GM12875 (cell line): ENCODE data around the gene MEAK7.

Experiments used
- H3K4me3 ChIP-seq: one replicate; pipeline ENCODE4 v1.5.1; 2011; ENCODE audit warnings: low read depth, low read length, control low read depth
- TF ChIP-seq, protein P1 (sequence below): IDR thresholded peaks from 2 replicates; pipeline ENCODE4 v1.5.1; 2011; ENCODE audit warnings: low read depth, mild to moderate bottlenecking, control low read depth, inconsistent platforms, low read length, moderate library complexity, borderline replicate concordance; ENCODE audit not compliant: insufficient read depth

The MEAK7 gene

DNA sequence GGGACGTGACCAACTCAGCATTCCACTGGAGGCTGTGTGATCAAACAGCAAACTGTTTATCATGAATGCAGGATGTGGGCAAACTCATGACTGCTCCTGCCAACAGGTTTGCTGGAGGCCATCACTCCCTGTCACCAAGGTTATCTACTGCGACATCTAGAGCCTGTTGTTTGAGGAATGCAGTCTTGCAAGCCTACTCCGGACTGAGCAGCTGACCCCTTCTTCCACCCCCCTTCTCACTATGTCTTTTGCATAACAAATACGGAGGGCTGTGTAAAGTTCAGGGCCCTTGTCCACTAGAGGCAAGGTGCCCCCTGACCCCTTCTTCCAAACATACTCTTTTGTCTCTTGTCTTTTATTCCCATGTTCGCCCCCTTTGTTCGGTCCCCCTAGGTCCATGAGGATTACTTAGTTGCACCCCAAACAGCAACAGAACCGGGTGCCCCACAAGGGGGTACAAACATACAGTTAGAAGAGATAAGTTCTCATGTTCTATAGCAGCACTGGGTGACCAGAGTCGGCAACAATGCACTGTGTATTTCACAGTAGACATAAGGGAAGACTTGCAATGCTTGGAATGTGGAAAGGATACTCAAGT, 28.7 kb downstream of the MEAK7 start:
- no peak overlapping the region for H3K4me3 ChIP-seq
- TF ChIP-seq, protein P1, sequence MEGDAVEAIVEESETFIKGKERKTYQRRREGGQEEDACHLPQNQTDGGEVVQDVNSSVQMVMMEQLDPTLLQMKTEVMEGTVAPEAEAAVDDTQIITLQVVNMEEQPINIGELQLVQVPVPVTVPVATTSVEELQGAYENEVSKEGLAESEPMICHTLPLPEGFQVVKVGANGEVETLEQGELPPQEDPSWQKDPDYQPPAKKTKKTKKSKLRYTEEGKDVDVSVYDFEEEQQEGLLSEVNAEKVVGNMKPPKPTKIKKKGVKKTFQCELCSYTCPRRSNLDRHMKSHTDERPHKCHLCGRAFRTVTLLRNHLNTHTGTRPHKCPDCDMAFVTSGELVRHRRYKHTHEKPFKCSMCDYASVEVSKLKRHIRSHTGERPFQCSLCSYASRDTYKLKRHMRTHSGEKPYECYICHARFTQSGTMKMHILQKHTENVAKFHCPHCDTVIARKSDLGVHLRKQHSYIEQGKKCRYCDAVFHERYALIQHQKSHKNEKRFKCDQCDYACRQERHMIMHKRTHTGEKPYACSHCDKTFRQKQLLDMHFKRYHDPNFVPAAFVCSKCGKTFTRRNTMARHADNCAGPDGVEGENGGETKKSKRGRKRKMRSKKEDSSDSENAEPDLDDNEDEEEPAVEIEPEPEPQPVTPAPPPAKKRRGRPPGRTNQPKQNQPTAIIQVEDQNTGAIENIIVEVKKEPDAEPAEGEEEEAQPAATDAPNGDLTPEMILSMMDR = no peak

DNA sequence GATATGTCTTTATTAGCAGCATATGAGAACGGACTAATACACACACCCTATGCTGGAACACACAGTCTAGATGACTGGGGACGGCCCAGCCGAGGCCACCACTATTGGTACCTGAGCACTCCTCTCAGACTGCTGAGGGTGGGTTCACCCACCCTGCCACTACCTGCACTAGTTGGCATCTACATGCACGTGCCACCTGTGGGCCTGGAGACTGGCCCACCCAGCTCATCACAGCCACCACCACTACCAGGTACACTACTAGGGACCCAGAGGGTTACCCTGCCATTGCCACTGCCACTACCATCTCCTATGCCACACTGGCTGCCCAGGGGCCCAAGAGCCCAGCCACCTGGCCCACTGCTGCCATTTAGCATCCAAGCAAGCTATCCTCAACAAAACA, 32.5 kb downstream of the MEAK7 start:
- no peak overlapping the region for H3K4me3 ChIP-seq
- TF ChIP-seq, protein P1 = no peak

DNA sequence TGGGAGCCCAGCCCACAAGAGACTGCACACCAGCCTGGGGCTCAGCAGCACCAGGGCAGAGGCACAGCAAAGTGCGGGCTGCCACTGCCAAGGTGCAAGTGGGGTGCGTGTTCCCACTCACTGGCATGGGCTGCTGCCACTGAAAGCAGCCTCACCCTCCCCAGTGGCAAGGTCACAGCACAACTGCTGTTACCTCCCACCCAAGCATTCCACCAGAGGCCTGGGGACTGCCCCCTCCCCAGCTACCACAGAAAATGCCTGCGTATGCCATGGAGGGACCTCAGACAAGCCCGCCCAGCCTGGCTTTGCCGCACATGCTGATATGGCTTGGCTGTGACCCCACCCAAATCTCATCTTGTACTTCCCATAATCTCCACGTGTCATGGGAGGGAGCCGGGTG, 33.1 kb downstream of the MEAK7 start:
- no peak overlapping the region for H3K4me3 ChIP-seq
- TF ChIP-seq, protein P1 = no peak

DNA sequence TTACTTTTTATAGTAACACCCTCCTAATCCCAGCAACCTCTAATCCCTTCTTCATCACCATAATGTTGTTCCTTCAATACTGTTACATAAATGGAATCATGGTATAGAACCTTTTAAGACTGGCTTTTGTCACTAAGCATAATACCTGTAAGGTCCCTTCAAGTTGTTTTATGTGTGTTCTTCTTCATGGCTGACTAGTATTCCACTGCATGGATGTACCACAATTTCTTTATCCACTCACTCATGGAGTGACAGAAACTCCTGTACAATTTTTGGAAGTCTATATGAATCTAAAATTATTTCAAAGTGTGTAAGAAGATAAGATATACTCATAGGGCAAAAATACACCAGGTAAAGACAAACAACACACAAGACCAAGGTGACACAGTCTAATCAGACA, 36.8 kb downstream of the MEAK7 start:
- no peak overlapping the region for H3K4me3 ChIP-seq
- TF ChIP-seq, protein P1 = no peak

DNA sequence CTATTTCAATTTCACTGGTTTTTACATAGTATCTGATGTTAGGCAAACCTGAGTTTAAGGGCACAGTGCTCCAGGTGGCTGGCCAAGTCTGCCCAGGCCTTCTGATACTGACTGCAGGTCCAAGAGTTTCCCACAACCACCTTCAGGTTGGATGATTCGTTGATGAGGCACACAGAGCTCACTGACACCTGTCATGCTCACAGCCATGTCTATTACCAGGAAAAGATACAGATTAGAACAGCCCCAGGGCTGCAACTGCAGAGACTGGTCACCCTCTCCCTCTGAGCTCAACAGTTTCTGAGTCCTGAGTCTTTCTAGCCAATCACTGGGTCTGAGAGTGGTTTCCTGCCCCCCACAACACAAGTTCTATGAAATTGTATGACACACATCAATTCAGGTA, 37.2 kb downstream of the MEAK7 start:
- H3K4me3 ChIP-seq = no peak overlapping the region
- TF ChIP-seq, protein P1 = no peak

DNA sequence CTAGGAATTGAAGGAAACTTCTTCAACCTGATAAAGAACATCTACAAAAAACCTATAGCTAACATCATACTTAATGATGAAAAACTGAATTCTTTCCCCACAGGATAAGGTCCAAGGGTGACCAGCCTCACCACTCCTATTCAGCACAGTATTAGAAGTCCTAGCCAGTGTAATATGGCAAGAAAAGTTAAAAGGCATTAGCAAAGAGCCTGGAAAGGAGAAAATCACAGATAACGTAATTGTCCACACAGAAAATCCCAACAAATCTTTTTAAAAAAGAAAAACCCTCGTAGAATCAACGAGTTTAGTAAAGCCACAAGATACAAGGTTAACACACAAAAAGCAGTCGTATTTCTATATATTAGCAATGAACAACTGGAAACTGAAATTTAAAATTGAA, 37.8 kb downstream of the MEAK7 start:
- TF ChIP-seq, protein P1 = no peak
- H3K4me3 ChIP-seq = no peak overlapping the region

DNA sequence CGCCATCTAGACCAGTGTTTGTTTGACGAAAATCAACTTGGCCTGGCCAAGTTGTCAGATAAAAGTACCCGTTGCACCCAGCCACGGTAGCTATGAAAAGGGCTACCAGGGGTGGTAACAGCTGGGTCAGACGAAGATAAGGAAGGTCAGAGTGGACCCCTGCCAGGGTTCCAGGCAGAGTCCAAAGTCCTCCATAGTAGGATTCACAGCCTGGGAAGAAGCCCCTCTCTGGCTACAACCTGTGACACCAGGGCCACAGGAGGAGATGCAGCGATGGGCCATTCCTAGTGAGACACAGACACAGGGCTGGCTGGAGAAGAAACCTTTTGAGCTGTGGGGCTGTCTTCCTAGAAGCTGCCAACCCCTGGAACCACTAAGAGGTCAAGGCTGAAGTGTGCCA, 39.3 kb downstream of the MEAK7 start:
- H3K4me3 ChIP-seq = no peak overlapping the region
- TF ChIP-seq, protein P1 = no peak
